Stimulated activated CD4-positive, alpha-beta T cell treated with anti-CD3 and anti-CD28 coated beads, Interleukin-12 subunit alpha, Interleukin-12 subunit beta, amount 100 ng/mL, for 24 hours (primary cell): Measurements from ENCODE around the gene PDE4DIP.
"Not testable (repeated sequence)": the region's sequence is repeated elsewhere in the genome, so short reads cannot be mapped to it uniquely, and the experiment has no call there.

Source experiments
- DNase-seq, 2 experiments: peaks; one replicate each; pipeline ENCODE4 v3.0.0-alpha.2; 2020; ENCODE audit warnings: low read depth in 2 of 2

Gene PDE4DIP

GRCh38 chr1:148918836-148919447 is 74.7 kb downstream of the PDE4DIP start:
- DNase-seq, result not testable (repeated sequence)

GRCh38 chr1:148921047-148921446 is 76.8 kb downstream of the PDE4DIP start:
- DNase-seq, result not testable (repeated sequence)

GRCh38 chr1:148923798-148924197 is 79.6 kb downstream of the PDE4DIP start:
- DNase-seq, result not testable (repeated sequence)

GRCh38 chr1:148927645-148928044 is 83.4 kb downstream of the PDE4DIP start:
- DNase-seq, result not testable (repeated sequence)

GRCh38 chr1:148929253-148929652 is 85.0 kb downstream of the PDE4DIP start:
- not testable (repeated sequence) for DNase-seq

GRCh38 chr1:148935381-148936002 is 91.3 kb downstream of the PDE4DIP start:
- not testable (repeated sequence) for DNase-seq

GRCh38 chr1:148942906-148943305 is 98.7 kb downstream of the PDE4DIP start:
- DNase-seq, result not testable (repeated sequence)

- DNase-seq, result not testable (repeated sequence)
Observed at GRCh38 chr1:148945130-148945529, 100.9 kb downstream of the PDE4DIP start.

- not testable (repeated sequence) for DNase-seq
Observed at GRCh38 chr1:148948768-148949167, 104.5 kb downstream of the PDE4DIP start.

GRCh38 chr1:148951336-148952227 is 107.4 kb downstream of the PDE4DIP start:
- peak; percentile 39 to 60 for DNase-seq

GRCh38 chr1:148952253-148952937 is 108.2 kb downstream of the PDE4DIP start:
- DNase-seq, result peak; percentile 54 to 56

- not testable (repeated sequence) for DNase-seq
Observed at GRCh38 chr1:148952938-148953616, 108.8 kb downstream of the PDE4DIP start.

- not testable (repeated sequence) for DNase-seq
Observed at GRCh38 chr1:148953730-148954129, 109.5 kb downstream of the PDE4DIP start.

GRCh38 chr1:148958343-148958742 is 114.1 kb downstream of the PDE4DIP start:
- DNase-seq, result not testable (repeated sequence)

GRCh38 chr1:148960212-148961000 is 116.2 kb downstream of the PDE4DIP start:
- not testable (repeated sequence) for DNase-seq

- DNase-seq, result not testable (repeated sequence)
Observed at GRCh38 chr1:148962127-148962857, 118.1 kb downstream of the PDE4DIP start.

- not testable (repeated sequence) for DNase-seq
Observed at GRCh38 chr1:148966084-148966483, 121.9 kb downstream of the PDE4DIP start.

GRCh38 chr1:148967580-148967979 is 123.4 kb downstream of the PDE4DIP start:
- not testable (repeated sequence) for DNase-seq

GRCh38 chr1:148968682-148969081 is 124.5 kb downstream of the PDE4DIP start:
- DNase-seq, result not testable (repeated sequence)

- not testable (repeated sequence) for DNase-seq
Observed at GRCh38 chr1:148969126-148969525, 124.9 kb downstream of the PDE4DIP start.
